Right lobe of liver (tissue), 4 donors: Measurements from ENCODE around the gene FKBP1A.

ENCODE experiments used
- CTCF ChIP-seq, 4 donors: fragments of 200-600 bp in 3 of 4; fragments of 450-650 bp in 1 of 4; IDR thresholded peaks; one replicate each; pipeline versions ENCODE4 v1.5.1 to v1.8.0; 2016 to 2022; ENCODE audit warnings: antibody characterized with exemption in 4 of 4, mild to moderate bottlenecking in 2 of 4
- POLR2A ChIP-seq: fragments of 450-650 bp; IDR thresholded peaks from one replicate; pipeline ENCODE4 v1.6.1; 2017; ENCODE audit warnings: antibody characterized with exemption, mild to moderate bottlenecking
- donor health status: DM: no; HTN: no; CAD: no.
- donor health status: DM: no; HTN: no; CAD: no.
- donor health status: DM: no; HTN: yes; CAD: no.

- TF ChIP-seq CTCF (IDR thresholded peaks at IDR 0.05) (no peak), POLR2A (no peak)
Measured at GRCh38 chr20:1405801-1406200, 12.9 kb upstream of the FKBP1A start.
